Measurements from ENCODE around the gene CEP152. TPM values are rescaled to one million over a fixed set of nuclear protein-coding genes. Genes with fewer than 3 reads are reported as not detected.

CEP152 gene
- total RNA-seq, 4 donors from 2014 or later, result 4.2 to 10.5 (median 4.8) TPM

GRCh38 chr15:48712546-48712945 is 98.3 kb downstream of the CEP152 start:
- intact Hi-C loops (cut with DNase I; ENCODE audit: low total_unique reads), result no loop called here
- Histone ChIP-seq H3K27ac (no peak overlapping the region), H3K4me1 (no peaks in the 10 kb centered on the region), H3K27me3 (no peaks in the 10 kb centered on the region), H3K36me3 (no peaks in the 10 kb centered on the region), H3K9me3 (peaks cover 0 to 10% of the 10 kb centered on the region in 2 donors), H3K4me3 (no peak overlapping the region)
- DNase-seq, result no peak
- TF ChIP-seq POLR2A (IDR thresholded peaks at IDR 0.05), result no peak
- no peak for TF ChIP-seq CTCF (IDR thresholded peaks at IDR 0.05)

- H3K4me3 ChIP-seq, result no peak overlapping the region
- no peak overlapping the region for H3K27ac ChIP-seq
- H3K9me3 ChIP-seq, result peaks cover 0 to 10% of the 10 kb centered on the region in 2 donors
- no peaks in the 10 kb centered on the region for H3K36me3 ChIP-seq
- TF ChIP-seq POLR2A (IDR thresholded peaks at IDR 0.05) (no peak), CTCF (IDR thresholded peaks at IDR 0.05) (no peak)
- H3K27me3 ChIP-seq, result no peaks in the 10 kb centered on the region
- no peaks in the 10 kb centered on the region for H3K4me1 ChIP-seq
- intact Hi-C loops (cut with DNase I; ENCODE audit: low total_unique reads), result no loop called here
- DNase-seq, result no peak
Observed at GRCh38 chr15:48710952-48711495, 99.8 kb downstream of the CEP152 start.

GRCh38 chr15:48708641-48709040 is 102.2 kb downstream of the CEP152 start:
- Histone ChIP-seq H3K27me3 (no peaks in the 10 kb centered on the region), H3K36me3 (no peaks in the 10 kb centered on the region), H3K9me3 (peaks cover 0 to 3% of the 10 kb centered on the region in 2 donors), H3K27ac (no peak overlapping the region), H3K4me1 (no peaks in the 10 kb centered on the region), H3K4me3 (no peak overlapping the region)
- DNase-seq, result no peak
- TF ChIP-seq CTCF (IDR thresholded peaks at IDR 0.05) (no peak), POLR2A (IDR thresholded peaks at IDR 0.05) (no peak)
- intact Hi-C loops (cut with DNase I; ENCODE audit: low total_unique reads), result no loop called here

- peaks cover 0 to 3% of the 10 kb centered on the region in 2 donors for H3K9me3 ChIP-seq
- no peaks in the 10 kb centered on the region for H3K36me3 ChIP-seq
- H3K27me3 ChIP-seq, result no peaks in the 10 kb centered on the region
- TF ChIP-seq POLR2A (IDR thresholded peaks at IDR 0.05), result no peak
- no peak for TF ChIP-seq CTCF (IDR thresholded peaks at IDR 0.05)
- DNase-seq, result no peak
- no peak overlapping the region for H3K27ac ChIP-seq
- intact Hi-C loops (cut with DNase I; ENCODE audit: low total_unique reads), result no loop called here
- H3K4me3 ChIP-seq, result no peak overlapping the region
- H3K4me1 ChIP-seq, result no peaks in the 10 kb centered on the region
Observed at GRCh38 chr15:48705381-48705780, 105.5 kb downstream of the CEP152 start.

DNA sequence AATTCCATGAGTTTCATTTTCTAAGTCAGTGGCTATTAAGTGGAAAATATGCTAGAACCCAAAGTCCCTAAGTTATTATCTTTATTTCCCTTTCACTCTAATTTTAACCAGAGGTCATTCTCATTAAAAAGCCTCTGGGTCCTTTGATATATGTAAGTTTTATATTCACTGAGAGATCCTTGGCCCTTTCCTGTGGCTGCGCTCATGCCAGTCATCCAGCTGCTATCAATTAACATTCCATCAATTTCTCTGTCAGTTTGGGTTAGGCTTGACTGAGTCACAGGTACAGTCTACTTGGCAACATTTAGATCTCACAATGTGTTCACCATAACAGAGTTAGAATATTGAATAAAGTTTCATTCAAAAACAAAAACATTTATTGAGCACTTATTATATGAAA is 107.3 kb downstream of the CEP152 start:
- Histone ChIP-seq H3K27me3 (no peaks in the 10 kb centered on the region), H3K27ac (no peak overlapping the region), H3K4me1 (no peaks in the 10 kb centered on the region), H3K4me3 (no peak overlapping the region), H3K36me3 (no peaks in the 10 kb centered on the region), H3K9me3 (peaks cover 0 to 3% of the 10 kb centered on the region in 2 donors)
- intact Hi-C loops (cut with DNase I; ENCODE audit: low total_unique reads), result no loop called here
- TF ChIP-seq CTCF (IDR thresholded peaks at IDR 0.05) (no peak), POLR2A (IDR thresholded peaks at IDR 0.05) (no peak)
- DNase-seq, result no peak

All from uterus (tissue), 4 donors.